RKO (cell line): Measurements from ENCODE around the gene SDK1.
"Not testable (repeated sequence)": the region's sequence is repeated elsewhere in the genome, so short reads cannot be mapped to it uniquely, and the experiment has no call there.

Experiments used
- DNase-seq: peaks from one replicate; pipeline ENCODE4 v3.0.0-alpha.2; 2016; ENCODE audit warnings: low spot score

SDK1 gene

GRCh38 chr7:4078580-4078979, 777.5 kb downstream of the SDK1 start:
- DNase-seq, result no peak

- no peak for DNase-seq
These were observed 778.3 kb downstream of the SDK1 start for GRCh38 chr7:4079366-4079765.

- DNase-seq, result no peak
These were observed 778.9 kb downstream of the SDK1 start for GRCh38 chr7:4079956-4080355.

- no peak for DNase-seq
These were observed 779.9 kb downstream of the SDK1 start for GRCh38 chr7:4080954-4081353.

GRCh38 chr7:4083513-4083912, 782.5 kb downstream of the SDK1 start:
- no peak for DNase-seq

- no peak for DNase-seq
These were observed 783.2 kb downstream of the SDK1 start for GRCh38 chr7:4084271-4084670.

- no peak for DNase-seq
These were observed 785.1 kb downstream of the SDK1 start for GRCh38 chr7:4085937-4086691.

- DNase-seq, result no peak
These were observed 785.7 kb downstream of the SDK1 start for GRCh38 chr7:4086723-4087122.

- no peak for DNase-seq
These were observed 790.7 kb downstream of the SDK1 start for GRCh38 chr7:4091767-4092166.

GRCh38 chr7:4093035-4093434, 792.0 kb downstream of the SDK1 start:
- no peak for DNase-seq

GRCh38 chr7:4093483-4093882, 792.4 kb downstream of the SDK1 start:
- no peak for DNase-seq

- not testable (repeated sequence) for DNase-seq
These were observed 793.1 kb downstream of the SDK1 start for GRCh38 chr7:4094158-4094557.

GRCh38 chr7:4097001-4097609, 796.1 kb downstream of the SDK1 start:
- no peak for DNase-seq

- no peak for DNase-seq
These were observed 797.1 kb downstream of the SDK1 start for GRCh38 chr7:4098169-4098568.

GRCh38 chr7:4099651-4100050, 798.6 kb downstream of the SDK1 start:
- DNase-seq, result no peak

GRCh38 chr7:4100148-4100547, 799.1 kb downstream of the SDK1 start:
- no peak for DNase-seq

- no peak for DNase-seq
These were observed 799.6 kb downstream of the SDK1 start for GRCh38 chr7:4100691-4101090.

- DNase-seq, result no peak
These were observed 801.3 kb downstream of the SDK1 start for GRCh38 chr7:4102231-4102841.

- DNase-seq, result peak; percentile 75
These were observed 802.5 kb downstream of the SDK1 start for GRCh38 chr7:4103352-4104091.

GRCh38 chr7:4107839-4108238, 806.8 kb downstream of the SDK1 start:
- DNase-seq, result no peak

GRCh38 chr7:4108951-4109350, 807.9 kb downstream of the SDK1 start:
- no peak for DNase-seq

GRCh38 chr7:4109481-4110110, 808.5 kb downstream of the SDK1 start:
- DNase-seq, result no peak
